GM23338 (cell line): ENCODE measurements around the gene F9.
"Not testable (repeated sequence)": the region's sequence is repeated elsewhere in the genome, so short reads cannot be mapped to it uniquely, and the experiment has no call there.

Source experiments
- CTCF ChIP-seq, 2 experiments: fragments of 200-600 bp in 1 of 2; sonication (generic) in 1 of 2; conservative IDR thresholded peaks; 2 replicates each; pipeline versions ENCODE4 v1.5.1 to v1.6.1; 2016 to 2017; ENCODE audit warnings: antibody characterized with exemption in 2 of 2, low read depth in 2 of 2, mild to moderate bottlenecking in 2 of 2, moderate library complexity in 1 of 2
- EZH2 ChIP-seq: fragments of 200-600 bp; sonication (generic); IDR thresholded peaks from one replicate; pipeline ENCODE4 v1.8.0; 2017; ENCODE audit warnings: antibody characterized with exemption, mild to moderate bottlenecking, low read depth; ENCODE audit not compliant: unreplicated experiment
- EZH2phosphoT487 ChIP-seq: fragments of 200-600 bp; sonication (generic); IDR thresholded peaks from one replicate; pipeline ENCODE4 v1.8.1; 2018; ENCODE audit warnings: antibody characterized with exemption; ENCODE audit not compliant: unreplicated experiment

- TF ChIP-seq EZH2phosphoT487; CTCF (conservative IDR thresholded peaks at IDR 0.05; ENCODE audit: low read depth in 2 of 2); EZH2: not testable (repeated sequence)
Measured at GRCh38 chrX:139528829-139529228, 1.7 kb upstream of the F9 start.
